MM.1S (cell line): Measurements from ENCODE around the gene MED15.

Experiments
- EZH2 ChIP-seq: fragments of 300-600 bp; sonication (generic); optimal IDR thresholded peaks from 2 replicates; pipeline ENCODE3; 2017; ENCODE audit warnings: low read depth, mild to moderate bottlenecking, antibody characterized with exemption, low read length, mixed read lengths
- EZH2phosphoT487 ChIP-seq: fragments of 300-600 bp; sonication (generic); IDR thresholded peaks from 2 replicates; pipeline ENCODE4 v1.6.1; 2018; ENCODE audit warnings: antibody characterized with exemption, low read length
- TF ChIP-seq, protein P1 (sequence below): fragments of 300-600 bp; sonication (generic); IDR thresholded peaks from 2 replicates; pipeline ENCODE4 v1.5.1; 2016; ENCODE audit warnings: antibody characterized with exemption, low read length, mixed read lengths

DNA sequence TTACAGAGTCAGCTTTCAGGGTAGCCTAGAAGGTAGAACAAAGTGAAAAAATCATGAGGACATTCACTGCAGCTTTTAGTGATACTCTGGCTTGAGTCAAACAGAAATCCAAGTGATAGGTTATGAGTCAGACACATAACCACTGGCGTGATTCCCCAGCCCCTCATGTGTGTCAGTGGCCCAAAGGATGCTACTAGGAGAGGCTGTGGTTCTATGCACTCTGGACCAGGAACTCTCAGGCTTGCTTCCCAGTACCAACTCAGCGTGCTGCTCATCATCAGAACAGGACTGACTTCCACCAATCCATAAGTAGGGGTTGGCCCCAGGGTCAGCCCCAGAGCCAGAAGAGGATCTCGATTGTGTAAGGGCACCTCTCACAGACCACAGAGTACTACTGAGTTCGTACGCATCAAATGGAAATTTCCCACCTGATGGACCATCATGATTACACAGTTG is 116.8 kb downstream of the MED15 start:
- TF ChIP-seq EZH2phosphoT487, result no peak
- TF ChIP-seq, protein P1, sequence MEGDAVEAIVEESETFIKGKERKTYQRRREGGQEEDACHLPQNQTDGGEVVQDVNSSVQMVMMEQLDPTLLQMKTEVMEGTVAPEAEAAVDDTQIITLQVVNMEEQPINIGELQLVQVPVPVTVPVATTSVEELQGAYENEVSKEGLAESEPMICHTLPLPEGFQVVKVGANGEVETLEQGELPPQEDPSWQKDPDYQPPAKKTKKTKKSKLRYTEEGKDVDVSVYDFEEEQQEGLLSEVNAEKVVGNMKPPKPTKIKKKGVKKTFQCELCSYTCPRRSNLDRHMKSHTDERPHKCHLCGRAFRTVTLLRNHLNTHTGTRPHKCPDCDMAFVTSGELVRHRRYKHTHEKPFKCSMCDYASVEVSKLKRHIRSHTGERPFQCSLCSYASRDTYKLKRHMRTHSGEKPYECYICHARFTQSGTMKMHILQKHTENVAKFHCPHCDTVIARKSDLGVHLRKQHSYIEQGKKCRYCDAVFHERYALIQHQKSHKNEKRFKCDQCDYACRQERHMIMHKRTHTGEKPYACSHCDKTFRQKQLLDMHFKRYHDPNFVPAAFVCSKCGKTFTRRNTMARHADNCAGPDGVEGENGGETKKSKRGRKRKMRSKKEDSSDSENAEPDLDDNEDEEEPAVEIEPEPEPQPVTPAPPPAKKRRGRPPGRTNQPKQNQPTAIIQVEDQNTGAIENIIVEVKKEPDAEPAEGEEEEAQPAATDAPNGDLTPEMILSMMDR, result no peak
- no peak for TF ChIP-seq EZH2
